Erythroblast (primary cell): ENCODE measurements around the gene BMP8B.
"Not testable (repeated sequence)": the region's sequence is repeated elsewhere in the genome, so short reads cannot be mapped to it uniquely, and the experiment has no call there.

ENCODE experiments used
- GATA1 ChIP-seq: IDR thresholded peaks from 2 replicates; pipeline ENCODE4 v1.6.1; 2011; ENCODE audit warnings: low read depth, mild to moderate bottlenecking, control low read depth, low read length, moderate library complexity
- POLR2A ChIP-seq: IDR thresholded peaks from 2 replicates; pipeline ENCODE4 v1.6.1; 2011; ENCODE audit warnings: mild to moderate bottlenecking, low read length

GRCh38 chr1:39787964-39788363, 701 bp downstream of the BMP8B start:
- not testable (repeated sequence) for TF ChIP-seq POLR2A, GATA1
